ENCODE measurements around the gene ISM1.

The ISM1 gene

GRCh38 chr20:13321416-13321815, 100.3 kb downstream of the ISM1 start:
- DNase-seq, result no peak

GRCh38 chr20:13322198-13322597, 101.1 kb downstream of the ISM1 start:
- no peak for DNase-seq

GRCh38 chr20:13322621-13323020, 101.5 kb downstream of the ISM1 start:
- DNase-seq, result no peak

- peak in 1 of 2 experiments; percentile 4 for DNase-seq
Measured at GRCh38 chr20:13325033-13325432, 104.0 kb downstream of the ISM1 start.

- DNase-seq, result no peak
Measured at GRCh38 chr20:13325796-13326340, 104.8 kb downstream of the ISM1 start.

- no peak for DNase-seq
Measured at GRCh38 chr20:13331536-13331935, 110.5 kb downstream of the ISM1 start.

- DNase-seq, result no peak
Measured at GRCh38 chr20:13333036-13333435, 112.0 kb downstream of the ISM1 start.

- no peak for DNase-seq
Measured at GRCh38 chr20:13333793-13334192, 112.7 kb downstream of the ISM1 start.

- no peak for DNase-seq
Measured at GRCh38 chr20:13336308-13337089, 115.4 kb downstream of the ISM1 start.

GRCh38 chr20:13337090-13337784, 116.2 kb downstream of the ISM1 start:
- no peak for DNase-seq

- no peak for DNase-seq
Measured at GRCh38 chr20:13338097-13338661, 117.1 kb downstream of the ISM1 start.

GRCh38 chr20:13338999-13339411, 117.9 kb downstream of the ISM1 start:
- DNase-seq, result no peak

GRCh38 chr20:13340088-13340487, 119.0 kb downstream of the ISM1 start:
- DNase-seq, result no peak

GRCh38 chr20:13341737-13342393, 120.8 kb downstream of the ISM1 start:
- no peak for DNase-seq

GRCh38 chr20:13342469-13343242, 121.6 kb downstream of the ISM1 start:
- no peak for DNase-seq

- no peak for DNase-seq
Measured at GRCh38 chr20:13344671-13345070, 123.6 kb downstream of the ISM1 start.

GRCh38 chr20:13348311-13349234, 127.5 kb downstream of the ISM1 start:
- DNase-seq, result no peak

- no peak for DNase-seq
Measured at GRCh38 chr20:13349235-13349604, 128.1 kb downstream of the ISM1 start.
